GM23338 (cell line): ENCODE measurements around the gene FBXO28. TPM values are rescaled to one million over a fixed set of nuclear protein-coding genes. Genes with fewer than 3 reads are reported as not detected.

Experiments used
- ATAC-seq: fragments of 200-7000 bp; cut with Tn5 transposase; 3 replicates; pipeline ENCODE4 v1.9.1; 2020
- DNase-seq: peaks from one replicate; pipeline ENCODE4 v3.0.0-alpha.2; 2015; ENCODE audit warnings: low spot score
- H2AFZ ChIP-seq: fragments of 200-600 bp; sonication (generic); 2 replicates; pipeline ENCODE4 v1.8.0; 2016; ENCODE audit warnings: antibody characterized with exemption, mild to moderate bottlenecking, moderate library complexity
- H3F3A ChIP-seq: fragments of 200-600 bp; sonication (generic); replicated peaks from 2 replicates; pipeline ENCODE4 v1.8.0; 2017; ENCODE audit warnings: antibody characterized with exemption, mixed run types, low read depth
- H3K27ac ChIP-seq: fragments of 200-600 bp; sonication (generic); 2 replicates; pipeline ENCODE4 v1.6.1; 2016; ENCODE audit warnings: low read depth
- H3K27me3 ChIP-seq: fragments of 200-600 bp; sonication (generic); 2 replicates; pipeline ENCODE4 v1.8.0; 2016; ENCODE audit warnings: mild to moderate bottlenecking, mixed run types, moderate library complexity; ENCODE audit not compliant: insufficient read depth
- H3K36me3 ChIP-seq: fragments of 200-600 bp; sonication (generic); 2 replicates; pipeline ENCODE4 v1.8.0; 2016; ENCODE audit warnings: mild to moderate bottlenecking; ENCODE audit not compliant: insufficient read depth
- H3K4me1 ChIP-seq: fragments of 200-600 bp; sonication (generic); 2 replicates; pipeline ENCODE4 v1.8.0; 2016; ENCODE audit warnings: mild to moderate bottlenecking, moderate library complexity; ENCODE audit not compliant: insufficient read depth
- H3K4me2 ChIP-seq: fragments of 200-600 bp; sonication (generic); 2 replicates; pipeline ENCODE4 v1.7.1; 2017; ENCODE audit warnings: mixed run types
- H3K4me3 ChIP-seq: fragments of 200-600 bp; sonication (generic); 2 replicates; pipeline ENCODE4 v1.6.1; 2016; ENCODE audit warnings: mixed run types
- H3K79me2 ChIP-seq: fragments of 200-600 bp; sonication (generic); replicated peaks from 2 replicates; pipeline ENCODE4 v1.8.0; 2017; ENCODE audit warnings: mild to moderate bottlenecking; ENCODE audit not compliant: insufficient read depth
- H3K9me2 ChIP-seq: fragments of 200-600 bp; sonication (generic); 2 replicates; pipeline ENCODE4 v1.8.0; 2017; ENCODE audit not compliant: insufficient read depth
- H4K20me1 ChIP-seq: fragments of 200-600 bp; sonication (generic); replicated peaks from 2 replicates; pipeline ENCODE4 v1.8.0; 2017; ENCODE audit warnings: mild to moderate bottlenecking; ENCODE audit not compliant: insufficient read depth
- H3K27ac Mint-ChIP-seq: 2 replicates; pipeline ENCODE4 v1.8.0; 2020; ENCODE audit warnings: inconsistent platforms, mild to moderate bottlenecking, moderate library complexity, mixed read lengths
- H3K27me3 Mint-ChIP-seq: 3 replicates; pipeline ENCODE4 v1.8.0; 2022; ENCODE audit warnings: low read depth, mild to moderate bottlenecking, moderate library complexity, mixed read lengths, inconsistent platforms; ENCODE audit not compliant: insufficient read depth, poor library complexity
- H3K36me3 Mint-ChIP-seq: 3 replicates; pipeline ENCODE4 v1.8.0; 2021; ENCODE audit warnings: low read depth, mild to moderate bottlenecking, inconsistent platforms, moderate library complexity, mixed read lengths
- H3K4me1 Mint-ChIP-seq: 3 replicates; pipeline ENCODE4 v1.8.0; 2020; ENCODE audit warnings: mild to moderate bottlenecking, inconsistent platforms, mixed read lengths
- H3K4me3 Mint-ChIP-seq: 3 replicates; pipeline ENCODE4 v1.8.0; 2021; ENCODE audit warnings: moderate library complexity, mild to moderate bottlenecking, inconsistent platforms, mixed read lengths
- H3K9me3 Mint-ChIP-seq: 3 replicates; pipeline ENCODE4 v1.8.0; 2020; ENCODE audit warnings: moderate library complexity, mild to moderate bottlenecking, inconsistent platforms, mixed read lengths
- CREB1 ChIP-seq: fragments of 250-450 bp; sonication (Bioruptor Pico); IDR thresholded peaks from 2 replicates; pipeline ENCODE4 v1.5.0; 2020; ENCODE audit warnings: low read depth, mild to moderate bottlenecking, moderate library complexity
- EZH2phosphoT487 ChIP-seq: fragments of 200-600 bp; sonication (generic); IDR thresholded peaks from one replicate; pipeline ENCODE4 v1.8.1; 2018; ENCODE audit warnings: antibody characterized with exemption; ENCODE audit not compliant: unreplicated experiment
- NANOG ChIP-seq: IDR thresholded peaks from 2 replicates; pipeline ENCODE4 v1.6.1; 2016; ENCODE audit warnings: antibody characterized with exemption, borderline replicate concordance
- POLR2AphosphoS5 ChIP-seq: IDR thresholded peaks from 2 replicates; pipeline ENCODE4 v1.6.1; 2016; ENCODE audit warnings: antibody characterized with exemption, low read depth
- ZNF114 ChIP-seq: fragments of 250-450 bp; sonication (Bioruptor Pico); IDR thresholded peaks from 2 replicates; pipeline ENCODE4 v1.5.0; 2020; ENCODE audit warnings: mild to moderate bottlenecking, moderate library complexity
- ZNF331 ChIP-seq: fragments of 250-450 bp; sonication (Bioruptor Pico); IDR thresholded peaks from 2 replicates; pipeline ENCODE4 v1.5.0; 2020; ENCODE audit warnings: low read depth, mild to moderate bottlenecking, moderate library complexity
- polyA plus RNA-seq: library from polyadenylated mRNA; unstranded; fragments of >200 nt; fragmentation: Nextera tagmentation; extraction: Ambion mirVana; gene quantifications from 2 replicates; pipeline ENCODE4 v1.2.1, GENCODE V29; 2016
- total RNA-seq: library from RNA; depleted of rRNA; stranded (reverse); fragments of >200 nt; shearing (Covaris generic); gene quantifications from 2 replicates; pipeline ENCODE4 v1.2.3, GENCODE V29; 2014
- TF ChIP-seq, protein P1 (sequence below): IDR thresholded peaks from one replicate; pipeline ENCODE4 v1.6.1; 2018; ENCODE audit warnings: antibody characterized with exemption; ENCODE audit not compliant: unreplicated experiment
- TF ChIP-seq, protein P2 (sequence below): IDR thresholded peaks from 2 replicates; pipeline ENCODE4 v1.6.1; 2016; ENCODE audit warnings: antibody characterized with exemption

The FBXO28 gene
- total and polyA plus RNA-seq, 2 experiments from 2014 or later: 16.9 to 45.2 TPM

DNA sequence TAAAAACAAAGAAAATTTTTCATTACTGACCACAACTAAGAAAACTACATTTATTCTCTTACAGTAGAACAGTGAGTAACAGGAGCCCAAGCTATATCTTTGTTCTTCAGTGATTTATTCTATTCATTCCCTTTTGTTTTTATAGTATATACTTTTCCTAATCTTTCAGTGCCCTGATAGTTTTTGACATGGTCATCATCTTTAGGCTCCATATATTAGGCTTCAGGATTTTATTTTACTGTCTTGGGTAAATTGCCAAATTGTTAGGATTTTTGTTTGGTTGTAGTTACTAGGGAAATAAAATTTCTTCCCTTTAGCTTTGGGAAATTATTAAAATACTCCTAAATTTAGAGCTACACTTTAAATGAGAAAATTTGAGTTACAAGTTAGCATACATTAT lies 10.3 kb downstream of the FBXO28 start (continued):
- TF ChIP-seq, protein P1, sequence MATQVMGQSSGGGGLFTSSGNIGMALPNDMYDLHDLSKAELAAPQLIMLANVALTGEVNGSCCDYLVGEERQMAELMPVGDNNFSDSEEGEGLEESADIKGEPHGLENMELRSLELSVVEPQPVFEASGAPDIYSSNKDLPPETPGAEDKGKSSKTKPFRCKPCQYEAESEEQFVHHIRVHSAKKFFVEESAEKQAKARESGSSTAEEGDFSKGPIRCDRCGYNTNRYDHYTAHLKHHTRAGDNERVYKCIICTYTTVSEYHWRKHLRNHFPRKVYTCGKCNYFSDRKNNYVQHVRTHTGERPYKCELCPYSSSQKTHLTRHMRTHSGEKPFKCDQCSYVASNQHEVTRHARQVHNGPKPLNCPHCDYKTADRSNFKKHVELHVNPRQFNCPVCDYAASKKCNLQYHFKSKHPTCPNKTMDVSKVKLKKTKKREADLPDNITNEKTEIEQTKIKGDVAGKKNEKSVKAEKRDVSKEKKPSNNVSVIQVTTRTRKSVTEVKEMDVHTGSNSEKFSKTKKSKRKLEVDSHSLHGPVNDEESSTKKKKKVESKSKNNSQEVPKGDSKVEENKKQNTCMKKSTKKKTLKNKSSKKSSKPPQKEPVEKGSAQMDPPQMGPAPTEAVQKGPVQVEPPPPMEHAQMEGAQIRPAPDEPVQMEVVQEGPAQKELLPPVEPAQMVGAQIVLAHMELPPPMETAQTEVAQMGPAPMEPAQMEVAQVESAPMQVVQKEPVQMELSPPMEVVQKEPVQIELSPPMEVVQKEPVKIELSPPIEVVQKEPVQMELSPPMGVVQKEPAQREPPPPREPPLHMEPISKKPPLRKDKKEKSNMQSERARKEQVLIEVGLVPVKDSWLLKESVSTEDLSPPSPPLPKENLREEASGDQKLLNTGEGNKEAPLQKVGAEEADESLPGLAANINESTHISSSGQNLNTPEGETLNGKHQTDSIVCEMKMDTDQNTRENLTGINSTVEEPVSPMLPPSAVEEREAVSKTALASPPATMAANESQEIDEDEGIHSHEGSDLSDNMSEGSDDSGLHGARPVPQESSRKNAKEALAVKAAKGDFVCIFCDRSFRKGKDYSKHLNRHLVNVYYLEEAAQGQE: no peak
- TF ChIP-seq, protein P2, sequence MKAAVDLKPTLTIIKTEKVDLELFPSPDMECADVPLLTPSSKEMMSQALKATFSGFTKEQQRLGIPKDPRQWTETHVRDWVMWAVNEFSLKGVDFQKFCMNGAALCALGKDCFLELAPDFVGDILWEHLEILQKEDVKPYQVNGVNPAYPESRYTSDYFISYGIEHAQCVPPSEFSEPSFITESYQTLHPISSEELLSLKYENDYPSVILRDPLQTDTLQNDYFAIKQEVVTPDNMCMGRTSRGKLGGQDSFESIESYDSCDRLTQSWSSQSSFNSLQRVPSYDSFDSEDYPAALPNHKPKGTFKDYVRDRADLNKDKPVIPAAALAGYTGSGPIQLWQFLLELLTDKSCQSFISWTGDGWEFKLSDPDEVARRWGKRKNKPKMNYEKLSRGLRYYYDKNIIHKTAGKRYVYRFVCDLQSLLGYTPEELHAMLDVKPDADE: no peak
- TF ChIP-seq NANOG (no peak), POLR2AphosphoS5 (no peak), ZNF331 (CRISPR knock-in tag) (no peak)

DNA sequence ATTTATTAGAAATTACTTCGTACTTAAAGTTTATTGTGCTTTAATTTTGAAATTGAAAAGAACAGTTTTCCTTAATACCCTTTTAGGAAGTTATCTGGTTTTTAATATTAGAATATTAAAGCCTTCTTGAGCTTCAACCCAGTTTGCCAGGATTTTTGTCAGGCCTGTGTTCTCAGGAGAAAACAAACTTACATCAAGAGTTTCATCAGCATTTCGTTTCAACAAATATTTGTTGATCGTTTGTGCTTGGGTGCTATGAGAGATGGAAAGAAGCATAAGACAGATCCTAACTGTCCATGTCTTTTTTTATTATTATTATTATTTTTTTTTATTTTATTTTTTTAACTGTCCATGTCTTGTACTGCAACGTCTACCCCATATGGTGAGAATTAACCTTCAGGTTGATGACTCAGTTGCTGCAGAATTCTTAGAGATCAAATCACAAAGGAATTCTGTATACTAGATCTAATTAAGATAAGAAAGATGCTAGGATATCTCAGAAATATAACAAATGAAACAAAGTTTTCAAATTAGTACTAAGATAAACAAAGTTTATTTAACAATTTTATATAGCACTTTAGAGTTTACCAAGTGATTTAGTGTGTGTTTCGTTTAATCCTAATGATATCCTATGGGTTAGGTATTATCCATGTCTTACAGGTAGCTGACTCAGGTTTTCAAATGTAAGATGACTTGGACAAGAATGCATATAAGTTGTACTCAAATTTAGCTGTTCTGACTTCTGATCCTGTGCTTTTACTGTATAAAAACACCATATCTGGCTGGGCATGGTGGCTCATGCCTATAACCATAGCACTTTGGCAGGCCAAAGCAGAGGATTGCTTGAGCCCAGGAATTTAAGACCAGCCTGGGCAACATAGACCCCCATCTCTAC lies 14.3 kb downstream of the FBXO28 start:
- DNase-seq: no peak
- Mint-ChIP-seq H3K27ac (no peak overlapping the region), H3K9me3 (no peaks in the 10 kb centered on the region), H3K36me3 (peaks cover 41% of the 10 kb centered on the region), H3K27me3 (no peaks in the 10 kb centered on the region), H3K4me3 (no peak overlapping the region), H3K4me1 (peaks cover 3% of the 10 kb centered on the region; the same call in 2 of the 3 replicates)
- ATAC-seq: no peak
- Histone ChIP-seq H4K20me1 (peaks cover 21% of the 10 kb centered on the region), H2AFZ (no peak overlapping the region), H3K79me2 (peaks cover 74% of the 10 kb centered on the region), H3K9me2 (no peaks in the 10 kb centered on the region), H3K36me3 (peaks cover 23% of the 10 kb centered on the region), H3K4me1 (no peaks in the 10 kb centered on the region), H3K4me3 (no peak overlapping the region), H3K27ac (peak overlapping the region; percentile 21; the same call in 1 of the 2 replicates), H3F3A (peaks cover 8% of the 10 kb centered on the region; the same call in 1 of the 2 replicates), H3K27me3 (no peaks in the 10 kb centered on the region), H3K4me2 (no peak overlapping the region)
- no peak for TF ChIP-seq EZH2phosphoT487
- no peak for TF ChIP-seq CREB1 (CRISPR knock-in tag)
- TF ChIP-seq, protein P1: no peak
- no peak for TF ChIP-seq ZNF114
